GM18502 (cell line): Measurements from ENCODE around the gene NRG3.
"Not testable (repeated sequence)": the region's sequence is repeated elsewhere in the genome, so short reads cannot be mapped to it uniquely, and the experiment has no call there.

ENCODE experiments used
- ATAC-seq: cut with Tn5 transposase; IDR thresholded peaks from one replicate; pipeline ENCODE4 v1.9.1; 2021; ENCODE audit warnings: mild to moderate bottlenecking; ENCODE audit not compliant: unreplicated experiment, poor library complexity

The NRG3 gene

DNA sequence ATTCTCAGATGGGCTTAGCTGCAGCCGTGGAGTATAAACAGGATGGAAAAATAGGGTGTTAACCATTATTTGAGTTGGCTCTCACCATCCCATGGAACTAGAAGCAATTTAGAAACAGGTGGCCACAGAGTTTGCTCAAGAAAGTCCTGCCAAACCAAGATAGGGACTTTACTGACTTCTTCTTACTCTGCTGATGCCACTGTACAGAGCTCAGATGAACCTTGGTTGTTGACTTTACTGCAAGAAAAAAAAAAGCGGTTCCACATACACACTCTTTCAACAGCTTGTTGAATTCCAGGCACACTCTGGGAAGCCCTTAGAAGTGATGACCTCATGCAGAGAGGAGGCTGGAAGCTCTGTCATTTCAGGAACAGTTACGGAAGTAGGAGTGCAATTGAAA lies 753.4 kb downstream of the NRG3 start:
- ATAC-seq = no peak

DNA sequence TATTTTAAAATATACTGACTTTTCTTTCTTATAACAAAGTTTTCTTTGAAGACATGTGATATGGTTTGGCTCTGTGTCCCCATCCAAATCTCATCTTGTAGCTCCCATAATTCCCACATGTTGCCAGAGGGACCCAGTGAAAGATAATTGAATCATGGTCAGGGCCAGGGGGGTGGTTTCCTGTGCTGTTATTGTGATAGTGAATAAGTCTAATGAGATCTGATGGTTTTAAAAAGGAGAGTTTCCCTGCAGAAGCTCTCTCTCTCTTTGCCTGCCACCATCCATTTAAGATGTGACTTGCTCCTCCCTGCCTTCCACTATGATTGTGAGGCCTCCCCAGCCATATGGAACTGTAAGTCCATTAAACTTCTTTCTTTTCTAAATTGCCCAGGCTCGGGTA lies 768.1 kb downstream of the NRG3 start:
- no peak for ATAC-seq

- ATAC-seq = no peak
Observed at GRCh38 chr10:82643601-82644000, 768.6 kb downstream of the NRG3 start.

- ATAC-seq = no peak
Observed at GRCh38 chr10:82645221-82645620, 770.2 kb downstream of the NRG3 start.

DNA sequence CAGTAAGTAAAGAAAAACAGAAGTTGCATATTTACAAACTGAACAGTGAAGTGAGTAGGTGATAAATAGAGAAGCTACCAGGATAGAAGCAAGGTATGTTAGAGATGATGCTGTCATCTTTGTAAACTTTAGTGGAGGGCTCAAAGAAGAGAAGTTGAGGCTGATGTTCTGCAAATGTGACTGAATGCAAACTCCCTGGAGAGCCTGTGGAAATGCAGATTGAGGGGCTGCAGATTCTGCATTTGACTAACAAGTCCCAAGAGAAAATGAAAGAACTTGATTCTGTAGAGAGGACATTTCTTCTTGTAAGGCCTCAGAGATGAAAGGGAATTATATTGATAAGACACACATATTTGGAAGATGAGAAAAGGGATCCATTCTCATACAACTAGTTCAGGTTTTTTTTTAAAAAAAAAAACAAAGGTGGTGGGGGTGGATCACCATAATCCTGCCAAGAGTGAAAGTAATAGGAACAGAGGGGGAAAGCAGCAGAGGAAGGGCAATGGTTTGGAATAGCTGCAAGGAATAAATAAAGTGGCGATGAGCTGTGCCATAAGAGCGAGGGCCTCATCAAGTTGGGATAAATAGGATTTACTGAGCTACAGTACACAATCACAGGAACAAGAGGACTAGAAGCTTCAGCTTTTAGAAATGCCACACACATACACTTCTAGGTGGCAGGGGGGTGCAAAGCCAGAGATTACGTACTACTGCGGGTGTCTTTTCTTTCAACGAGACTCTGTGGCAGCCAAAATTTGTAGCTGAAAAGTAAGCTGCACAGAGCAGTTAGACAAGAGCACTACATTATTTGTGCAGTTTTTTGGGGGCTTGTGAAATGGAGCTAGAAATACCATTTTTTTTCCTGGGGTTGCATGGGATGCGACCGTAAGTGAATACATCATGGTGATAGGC lies 778.5 kb downstream of the NRG3 start:
- no peak for ATAC-seq

- no peak for ATAC-seq
Observed at GRCh38 chr10:82660205-82660604, 785.2 kb downstream of the NRG3 start.

DNA sequence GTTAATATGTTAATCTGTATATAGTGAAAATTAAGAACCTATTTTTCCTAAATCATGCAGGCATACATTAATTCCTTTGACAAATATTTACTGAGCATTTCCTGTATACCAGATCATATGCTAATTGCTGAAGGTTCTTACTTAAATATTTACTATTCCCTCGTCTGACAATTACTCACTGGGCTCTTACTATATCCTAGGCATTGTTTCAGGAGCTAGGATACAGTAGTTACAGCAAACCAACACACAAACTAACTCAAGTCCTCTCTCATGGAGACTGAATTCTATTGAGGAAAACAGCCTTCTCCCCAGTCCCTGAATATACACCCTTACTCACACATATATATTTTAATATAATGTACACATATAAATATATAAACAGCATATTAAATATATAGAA lies 786.0 kb downstream of the NRG3 start:
- ATAC-seq = no peak

DNA sequence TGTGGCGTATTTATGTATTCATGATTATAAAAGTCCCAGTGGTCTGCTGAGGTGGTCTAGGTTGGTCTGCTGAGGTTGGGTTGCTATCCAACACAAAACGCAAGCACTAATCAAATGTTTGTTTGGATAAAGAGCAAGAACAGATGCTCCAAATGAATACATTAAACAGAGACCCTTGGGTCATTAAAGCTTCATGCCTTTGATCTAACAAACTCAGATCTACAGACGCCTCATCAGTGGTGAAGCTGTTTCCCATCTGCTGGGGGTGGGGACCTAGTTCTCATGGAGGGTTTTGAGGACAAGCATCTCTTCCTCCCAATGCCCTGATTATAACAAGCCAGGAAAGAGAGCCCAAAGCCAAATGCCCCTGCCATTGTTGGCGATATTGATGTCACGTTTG lies 786.7 kb downstream of the NRG3 start:
- ATAC-seq = no peak

DNA sequence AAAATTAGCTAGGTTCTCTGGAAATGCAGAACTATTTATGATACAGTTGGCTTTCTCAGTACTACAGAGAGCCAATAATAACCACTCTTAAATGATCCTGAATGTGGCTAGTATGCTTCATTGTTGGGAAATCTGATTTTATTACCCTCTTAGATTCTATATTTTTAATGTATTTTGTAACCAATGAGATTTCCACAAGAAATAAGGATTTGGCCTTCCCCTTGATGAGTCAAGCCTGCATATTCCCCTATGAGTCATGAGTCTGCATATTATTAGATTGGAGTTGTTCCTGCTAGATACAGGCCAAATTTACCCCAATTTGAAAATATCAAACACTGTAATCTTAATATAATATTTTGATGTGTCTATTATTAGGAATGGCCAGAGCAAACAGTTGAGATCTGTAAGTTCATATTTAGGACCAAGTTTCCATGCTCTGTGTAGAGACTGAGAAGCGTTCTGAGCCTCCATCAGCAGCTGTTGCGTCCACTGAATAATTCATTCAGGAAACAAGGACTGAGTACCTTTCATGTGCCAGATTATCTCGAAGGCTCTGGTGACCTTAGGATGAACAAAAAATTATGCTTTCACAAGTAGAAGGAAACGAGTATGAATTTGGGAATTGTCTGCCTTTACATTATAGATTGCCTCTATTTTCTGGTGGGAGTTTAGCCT lies 793.4 kb downstream of the NRG3 start:
- no peak for ATAC-seq

GRCh38 chr10:82674036-82674435 lies 799.0 kb downstream of the NRG3 start:
- no peak for ATAC-seq

DNA sequence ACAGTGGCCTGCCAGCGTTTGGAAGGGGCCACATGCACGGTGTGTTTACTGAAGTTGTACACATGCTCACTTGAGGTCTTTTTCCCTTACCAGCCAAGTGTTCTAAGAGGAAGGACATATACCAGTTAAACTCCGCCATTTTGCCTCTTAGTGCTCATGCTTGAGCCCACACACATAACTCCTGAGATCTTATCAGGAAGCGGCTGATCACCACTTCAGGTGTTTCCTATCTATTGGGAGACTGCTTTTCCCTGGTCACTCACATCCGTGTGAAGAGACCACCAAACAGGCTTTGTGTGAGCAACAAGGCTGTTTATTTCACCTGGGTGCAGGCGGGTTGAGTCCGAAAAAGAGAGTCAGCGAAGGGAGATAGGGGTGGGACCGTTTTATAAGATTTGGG lies 802.9 kb downstream of the NRG3 start:
- ATAC-seq = not testable (repeated sequence)

DNA sequence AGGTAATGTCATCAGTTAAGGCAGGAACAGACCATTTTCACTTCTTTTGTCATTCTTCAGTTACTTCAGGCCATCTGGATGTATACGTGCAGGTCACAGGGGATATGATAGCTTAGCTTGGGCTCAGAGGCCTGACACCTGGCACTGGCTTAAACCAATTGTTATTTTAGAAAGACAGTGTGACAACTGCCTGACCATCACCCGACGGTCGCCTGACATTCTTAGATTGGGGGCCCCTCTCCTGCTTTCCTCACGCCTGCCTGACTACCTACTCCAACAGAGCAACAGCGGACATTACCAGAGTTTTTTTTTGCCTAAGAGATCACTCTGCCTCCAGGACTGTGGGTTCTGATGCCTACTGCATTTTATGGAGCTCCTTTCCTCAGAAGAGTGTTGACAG lies 803.5 kb downstream of the NRG3 start:
- not testable (repeated sequence) for ATAC-seq

DNA sequence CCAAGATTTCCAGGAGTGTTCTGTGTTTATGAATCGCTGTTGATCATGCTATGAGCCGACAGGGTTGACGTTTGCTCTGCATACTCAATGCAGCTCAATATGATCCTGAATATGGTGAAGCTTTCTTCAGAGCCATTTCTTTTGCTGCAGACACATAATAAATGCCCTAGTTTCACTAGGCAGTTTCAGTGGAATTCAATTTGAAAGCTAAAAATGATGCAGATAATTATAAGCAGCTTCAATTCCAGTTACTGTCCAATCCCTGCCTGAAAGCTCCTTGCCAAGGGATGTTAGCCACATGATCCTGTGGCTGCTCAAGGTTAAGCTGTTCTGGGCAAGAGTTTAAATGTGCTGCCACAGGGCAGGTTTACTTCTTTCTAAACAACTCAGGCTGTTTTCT lies 805.6 kb downstream of the NRG3 start:
- no peak for ATAC-seq

DNA sequence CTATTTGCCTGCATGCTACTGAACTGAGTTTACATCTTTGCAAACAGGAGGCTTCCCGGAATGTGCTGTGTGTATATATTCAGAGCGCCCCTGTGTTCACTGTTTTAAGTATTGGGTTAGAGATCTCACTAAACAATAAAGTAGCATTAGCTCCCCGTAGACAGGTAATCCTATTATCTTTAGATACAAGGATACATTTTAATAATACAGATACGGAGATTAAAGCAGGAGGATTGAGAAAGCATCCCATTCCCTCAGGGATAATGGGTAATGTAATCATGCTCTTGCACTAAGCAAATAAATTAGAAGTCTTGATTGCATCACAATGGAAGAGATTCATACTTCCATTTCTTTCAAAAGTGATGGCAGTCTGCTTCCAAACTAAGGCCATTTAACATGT lies 809.0 kb downstream of the NRG3 start:
- no peak for ATAC-seq

GRCh38 chr10:82685087-82685486 lies 810.1 kb downstream of the NRG3 start:
- no peak for ATAC-seq

DNA sequence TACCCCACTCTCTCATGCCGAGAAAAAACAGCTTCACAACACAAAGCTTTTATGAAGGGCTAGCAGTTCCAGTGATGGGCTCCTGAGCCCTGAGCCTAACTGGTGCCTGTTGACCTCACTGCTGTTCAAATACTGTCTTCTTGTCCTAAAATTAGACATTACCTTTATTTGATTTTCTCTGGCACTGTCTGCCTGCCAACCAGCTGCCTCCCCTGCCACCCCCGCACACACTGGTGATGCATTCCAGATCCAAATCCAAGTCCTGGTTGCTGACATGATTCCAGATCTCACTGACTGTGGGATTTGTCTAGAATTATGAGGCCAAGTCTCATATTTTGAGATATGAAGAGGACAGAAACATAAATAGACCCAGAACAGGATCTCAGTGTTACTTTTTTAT lies 816.2 kb downstream of the NRG3 start:
- no peak for ATAC-seq

- no peak for ATAC-seq
Observed at GRCh38 chr10:82692458-82692857, 817.5 kb downstream of the NRG3 start.

GRCh38 chr10:82721831-82722230 lies 846.8 kb downstream of the NRG3 start:
- no peak for ATAC-seq

DNA sequence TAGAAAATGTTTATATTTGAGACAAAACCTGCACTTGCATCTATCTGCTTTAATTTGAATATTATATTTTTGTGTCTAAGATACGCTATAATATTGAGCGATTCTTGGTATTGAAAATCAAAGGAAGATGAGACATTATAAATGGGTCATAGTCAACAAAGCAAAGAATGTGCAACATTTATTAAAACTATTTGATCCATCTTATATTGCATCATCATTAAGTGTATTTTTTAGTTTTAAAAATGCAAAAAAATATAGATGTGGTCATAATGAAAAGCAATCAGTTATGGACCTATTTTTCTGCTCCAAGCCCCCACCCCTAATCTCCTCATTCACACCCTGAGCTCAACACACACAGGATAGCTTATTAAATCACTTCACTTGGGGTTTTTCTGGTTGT lies 847.3 kb downstream of the NRG3 start:
- ATAC-seq = no peak

- no peak for ATAC-seq
Observed at GRCh38 chr10:82736305-82736704, 861.3 kb downstream of the NRG3 start.

- ATAC-seq = no peak
Observed at GRCh38 chr10:82737549-82737948, 862.6 kb downstream of the NRG3 start.

DNA sequence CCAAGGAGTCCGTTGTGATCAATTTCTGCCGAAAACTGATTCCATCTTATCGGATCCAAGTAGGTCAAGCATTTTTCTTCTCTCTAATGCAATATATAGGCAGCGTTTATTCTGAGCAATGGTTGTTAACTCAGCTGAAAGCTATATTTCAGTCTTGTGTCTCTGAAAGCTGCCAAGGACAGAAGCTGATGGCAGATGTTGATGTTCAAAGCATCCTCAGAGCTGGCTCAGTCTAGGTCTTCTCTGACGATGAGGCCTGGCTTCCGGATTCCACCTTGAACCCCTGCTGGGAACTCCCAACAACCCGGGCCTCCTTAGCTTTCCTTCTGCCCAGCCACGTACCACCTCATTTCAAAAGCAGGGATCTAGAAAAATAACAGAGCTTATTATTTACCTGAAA lies 863.6 kb downstream of the NRG3 start:
- no peak for ATAC-seq
